HG03159 (cell line): Measurements from ENCODE around the gene SIX4.

Experiments
- ATAC-seq: cut with Tn5 transposase; IDR thresholded peaks from one replicate; pipeline ENCODE4 v1.9.1; 2021; ENCODE audit warnings: mild to moderate bottlenecking, moderate library complexity; ENCODE audit not compliant: unreplicated experiment

Gene SIX4

DNA sequence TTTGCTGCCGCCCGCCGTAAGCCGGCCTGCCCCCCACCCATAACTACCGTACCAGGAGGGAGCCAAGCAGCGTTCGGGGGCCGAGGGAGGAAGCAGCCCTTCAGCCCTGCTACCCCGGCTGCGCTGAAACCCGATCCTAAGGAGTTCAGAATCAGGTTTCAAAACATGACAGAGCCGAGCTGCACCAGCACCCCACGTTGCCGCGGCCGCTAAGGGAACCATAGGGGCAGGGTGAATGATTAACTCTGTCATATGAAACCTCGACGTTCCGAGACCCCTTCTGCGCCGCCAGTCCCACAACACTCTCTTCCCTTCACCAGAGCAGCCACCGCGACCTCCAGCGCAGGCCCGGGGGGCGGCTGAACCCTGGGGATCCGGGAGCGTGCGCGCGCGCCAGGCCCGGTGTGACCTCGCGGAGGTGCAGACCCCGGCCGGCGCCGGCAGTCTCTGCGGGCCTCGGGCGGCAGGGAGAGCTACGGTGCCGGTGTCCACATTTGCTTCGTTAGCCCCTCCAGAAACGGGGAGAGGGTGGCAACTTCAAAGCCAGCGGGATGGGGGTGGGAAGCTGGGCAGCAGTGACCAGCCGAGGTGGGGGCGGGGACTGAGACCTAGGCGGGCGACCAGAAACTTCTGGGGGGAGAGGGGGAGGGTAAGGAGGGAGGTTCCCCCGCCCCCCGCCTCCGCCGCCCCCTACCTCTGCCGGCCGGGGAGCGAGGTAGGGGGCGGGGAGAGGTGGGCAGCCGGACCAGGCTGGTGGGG lies 1.6 kb downstream of the SIX4 start:
- no peak for ATAC-seq

DNA sequence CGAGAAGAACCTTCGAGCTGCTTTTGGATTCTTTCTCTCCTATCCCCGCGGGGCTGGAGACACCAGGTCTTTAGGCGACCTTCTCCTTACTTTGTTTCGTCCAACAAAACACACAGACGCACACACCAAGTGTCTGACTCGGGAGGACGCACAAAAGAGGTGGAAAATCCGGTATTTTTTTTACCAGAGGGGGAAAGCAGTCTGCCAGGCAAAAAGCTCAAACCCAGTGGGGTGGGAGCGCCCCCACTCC lies 2.1 kb downstream of the SIX4 start:
- no peak for ATAC-seq

DNA sequence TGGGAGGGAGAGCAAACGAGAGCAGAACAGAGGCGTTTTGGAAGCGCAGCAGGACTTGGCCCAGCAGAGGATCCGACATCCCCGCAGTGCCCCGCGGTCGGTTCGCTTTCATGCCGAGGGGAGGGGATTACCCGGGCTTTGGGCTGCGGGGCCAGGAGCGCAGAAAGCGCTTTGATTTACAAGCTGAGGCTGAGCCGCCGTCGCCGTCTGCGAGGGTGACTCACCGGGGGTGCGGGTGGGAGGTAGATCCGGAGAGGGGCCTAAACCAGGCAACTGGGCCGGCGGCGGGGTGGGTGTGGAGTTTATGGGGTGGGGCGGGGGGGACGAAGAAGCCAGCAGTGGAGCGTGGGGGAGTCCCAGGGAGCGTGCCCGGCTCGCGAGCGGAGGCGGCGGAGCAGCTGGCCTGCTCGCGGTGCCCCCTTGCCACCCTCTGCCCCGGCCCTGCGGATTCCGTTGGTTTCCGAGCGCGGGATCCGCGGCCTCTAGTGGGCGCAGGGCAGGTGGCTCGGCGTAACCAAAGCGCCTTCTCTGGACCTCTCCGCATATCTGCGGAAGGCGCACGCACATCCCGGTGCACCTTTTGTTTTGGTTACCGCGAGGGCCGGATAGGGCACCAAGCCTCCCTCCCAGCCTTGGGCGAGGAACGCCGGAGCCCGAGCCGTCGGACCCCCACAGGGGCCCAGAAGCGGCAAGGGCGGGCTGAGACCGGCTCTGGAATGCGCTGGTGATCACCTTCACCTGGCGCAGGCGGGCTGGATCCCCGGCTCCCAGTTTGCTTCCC lies 2.6 kb downstream of the SIX4 start:
- ATAC-seq = no peak

DNA sequence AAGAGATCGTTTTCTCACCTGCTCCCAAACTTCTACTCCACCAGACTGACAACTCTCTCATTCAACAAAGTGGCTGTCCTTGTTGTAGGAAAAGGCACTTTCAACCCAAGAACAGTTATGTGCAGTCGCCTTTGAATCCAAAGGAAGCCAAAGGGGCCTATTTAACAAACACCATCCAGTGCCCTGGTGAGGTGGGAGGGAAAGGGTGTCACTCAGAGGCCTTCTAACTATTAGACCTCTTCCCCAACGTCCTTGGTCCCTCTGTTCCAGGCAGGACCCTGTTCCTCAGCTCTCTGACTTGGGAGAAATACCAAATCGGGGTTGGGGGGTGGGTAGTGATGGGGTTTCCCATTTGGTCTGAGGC lies 3.2 kb downstream of the SIX4 start:
- no peak for ATAC-seq

DNA sequence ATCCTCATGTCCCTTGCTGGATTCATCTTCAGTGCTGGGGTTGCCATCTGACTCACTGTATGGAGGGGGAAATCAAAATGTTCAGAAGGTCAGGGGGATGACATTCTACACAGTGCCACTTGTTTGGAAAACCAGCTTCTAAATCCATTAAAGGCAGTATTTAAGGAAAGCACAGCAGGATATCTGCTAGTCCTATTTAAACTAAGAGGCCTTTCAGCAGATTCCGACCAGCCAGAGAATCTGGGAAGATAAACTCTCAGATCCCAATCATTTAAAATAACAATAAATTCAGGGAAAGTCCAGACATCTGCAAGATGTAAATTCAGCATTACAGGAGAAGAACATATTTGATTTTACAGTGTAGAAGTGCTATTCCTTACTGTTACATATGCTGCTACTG lies 3.8 kb downstream of the SIX4 start:
- no peak for ATAC-seq

DNA sequence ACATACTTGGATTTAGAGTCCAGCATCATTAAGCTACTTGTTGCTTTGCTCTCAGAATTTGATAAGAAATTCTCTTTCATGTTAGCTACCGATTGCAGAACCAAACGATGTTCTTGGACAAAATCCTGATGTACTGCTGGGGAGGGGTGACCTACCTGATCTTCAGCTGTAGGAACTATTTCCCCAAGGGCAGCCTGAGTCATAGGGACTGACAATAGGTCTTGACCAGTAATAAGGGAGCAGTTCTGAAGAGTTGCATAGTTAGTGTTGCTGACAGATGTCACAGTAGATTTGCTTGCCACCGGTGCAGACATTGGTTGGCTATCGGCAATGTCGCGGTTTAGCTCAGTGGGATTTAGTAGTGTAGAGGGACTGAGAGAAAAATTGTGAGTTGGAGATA lies 10.6 kb downstream of the SIX4 start:
- ATAC-seq = no peak

DNA sequence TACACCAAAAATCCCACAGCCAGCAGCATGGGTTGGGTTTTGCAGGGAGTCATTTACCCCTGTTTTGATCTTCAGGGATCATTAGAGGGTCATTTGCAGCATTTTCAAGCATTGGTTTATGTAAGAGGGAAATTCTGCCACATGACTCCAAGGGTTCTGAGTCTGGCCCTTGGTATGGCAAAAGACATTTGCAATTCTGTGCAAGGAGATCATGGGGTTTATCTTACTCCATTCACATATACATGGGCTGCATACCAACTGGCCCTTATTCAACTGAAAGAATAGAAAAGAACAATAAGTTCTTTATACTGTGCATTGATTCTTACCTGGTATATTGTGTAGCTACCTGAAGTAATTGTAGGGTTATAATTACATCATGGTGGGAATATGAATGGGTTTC lies 13.7 kb downstream of the SIX4 start:
- ATAC-seq = no peak

DNA sequence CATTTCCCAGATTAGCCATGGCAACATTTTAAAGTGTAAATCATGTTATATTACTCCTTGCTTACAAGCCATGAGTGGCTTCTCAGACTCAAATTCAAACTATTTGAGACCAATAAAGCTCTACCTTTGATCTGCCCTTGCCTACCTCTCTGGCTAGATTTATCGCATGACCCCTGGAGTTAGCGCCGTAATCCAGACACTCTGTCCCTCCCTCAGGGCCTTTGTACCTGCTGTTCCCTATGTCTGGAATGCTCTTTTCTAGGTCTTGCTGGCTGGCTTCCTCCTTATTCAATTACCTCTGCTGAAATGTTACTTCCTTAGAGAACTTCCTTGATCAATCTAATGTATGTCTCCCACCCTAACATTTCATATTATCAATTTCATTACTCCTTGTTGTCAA lies 16.3 kb downstream of the SIX4 start:
- no peak for ATAC-seq

DNA sequence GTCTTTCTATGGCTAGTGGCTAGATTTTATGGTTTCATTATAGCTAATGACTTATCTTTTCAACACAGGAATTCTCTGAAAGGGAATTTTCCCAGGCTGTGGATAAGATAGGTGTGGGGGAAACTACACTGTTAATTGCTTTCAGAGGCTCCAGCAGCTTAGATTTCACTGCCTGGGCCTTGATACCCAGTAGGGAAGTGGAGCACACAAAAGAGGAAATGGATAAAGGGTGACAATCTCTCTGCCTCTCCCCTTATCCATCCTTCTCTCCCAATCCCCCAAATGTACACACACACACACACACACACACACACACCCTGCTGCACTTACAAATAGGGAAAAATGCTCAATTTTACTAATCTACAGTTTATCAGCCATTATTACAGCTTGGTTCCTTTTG lies 19.1 kb downstream of the SIX4 start:
- ATAC-seq = no peak

DNA sequence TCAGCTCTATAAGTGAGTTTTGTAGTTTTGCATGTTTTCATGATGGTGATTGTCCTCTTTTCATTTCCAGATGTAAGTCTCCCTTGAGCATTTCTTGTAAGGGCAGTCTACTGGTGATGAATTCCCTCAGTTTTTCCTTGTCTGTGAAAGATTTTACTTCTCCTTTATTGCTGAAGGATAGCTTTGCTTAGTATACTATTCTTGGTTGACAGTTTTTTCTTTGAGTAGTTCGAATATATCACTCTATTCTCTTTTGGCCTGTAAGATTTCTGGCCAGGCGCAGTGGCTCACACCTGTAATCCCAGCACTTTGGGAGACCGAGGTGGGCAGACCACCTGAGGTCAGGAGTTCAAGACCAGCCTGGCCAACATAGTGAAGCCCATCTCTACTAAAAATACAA lies 23.6 kb downstream of the SIX4 start:
- no peak for ATAC-seq

DNA sequence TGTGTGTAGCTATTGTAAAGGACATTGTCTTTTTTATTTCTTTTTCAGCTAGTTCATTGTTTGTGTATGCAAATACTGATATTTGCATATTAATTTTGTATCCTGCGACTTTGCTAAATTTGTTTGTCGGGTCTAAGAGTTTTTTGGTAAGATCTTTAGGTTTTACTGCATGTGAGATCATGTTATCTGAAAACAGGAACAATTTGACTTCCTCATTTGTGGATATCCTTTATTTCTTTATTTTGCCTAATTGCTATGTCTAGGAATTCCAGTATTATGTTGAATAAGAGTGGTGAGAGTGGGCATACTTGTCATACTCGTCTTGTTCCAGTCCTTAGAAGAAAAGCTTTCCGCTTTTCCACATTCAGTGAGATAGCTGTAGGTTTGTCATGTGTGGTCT lies 28.8 kb downstream of the SIX4 start:
- ATAC-seq = no peak

DNA sequence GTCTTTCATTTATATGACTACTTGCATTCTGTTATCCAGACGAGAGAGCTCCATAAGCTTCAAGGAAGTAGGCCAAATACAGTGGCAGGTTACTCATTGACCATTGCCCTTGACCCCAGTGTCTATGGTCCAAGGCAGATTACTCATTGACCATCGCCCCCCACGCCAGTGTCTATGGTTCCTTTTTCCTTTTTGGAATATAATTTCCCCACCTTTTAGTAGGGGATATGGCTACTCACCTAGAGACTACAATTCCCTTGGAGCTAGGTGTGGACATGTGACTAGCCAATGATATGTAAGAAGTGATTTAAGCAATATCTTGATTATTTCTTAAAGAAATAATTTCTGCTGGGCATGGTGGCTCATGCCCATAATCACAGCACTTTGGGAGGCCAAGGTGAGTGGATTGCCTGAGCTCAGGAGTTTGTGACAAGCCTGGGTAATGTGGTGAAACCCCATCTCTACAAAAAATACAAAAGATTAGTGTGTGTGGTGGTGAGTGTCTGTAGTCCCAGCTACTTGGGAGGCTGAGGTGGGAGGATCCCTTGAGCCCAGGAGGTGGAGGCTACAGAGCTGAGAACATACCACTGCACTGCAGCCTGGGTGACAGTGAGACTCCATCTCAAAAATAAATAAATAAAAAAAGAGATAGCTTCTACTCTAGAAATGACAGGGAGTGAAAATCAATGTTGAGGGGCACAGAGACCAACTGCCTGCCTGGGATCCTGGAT lies 32.6 kb downstream of the SIX4 start:
- no peak for ATAC-seq

DNA sequence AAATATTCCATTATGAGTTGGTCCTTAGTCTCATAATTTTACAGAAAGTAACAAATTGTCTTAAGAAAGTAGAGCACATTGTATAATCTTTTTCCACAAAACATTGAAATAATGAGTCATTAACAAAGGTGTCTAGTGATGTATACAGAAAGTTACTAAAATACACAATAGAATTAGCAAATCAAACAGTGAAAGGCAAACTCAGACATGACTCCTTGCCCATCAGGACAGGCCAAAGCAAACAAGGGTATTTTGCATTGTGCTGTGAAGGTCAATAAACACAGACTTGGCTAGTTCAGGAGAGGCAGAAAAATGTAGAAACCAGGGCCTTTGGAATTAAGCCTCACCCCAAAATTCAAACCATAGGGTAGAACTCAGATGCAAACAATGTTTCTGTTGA lies 37.3 kb downstream of the SIX4 start:
- no peak for ATAC-seq

DNA sequence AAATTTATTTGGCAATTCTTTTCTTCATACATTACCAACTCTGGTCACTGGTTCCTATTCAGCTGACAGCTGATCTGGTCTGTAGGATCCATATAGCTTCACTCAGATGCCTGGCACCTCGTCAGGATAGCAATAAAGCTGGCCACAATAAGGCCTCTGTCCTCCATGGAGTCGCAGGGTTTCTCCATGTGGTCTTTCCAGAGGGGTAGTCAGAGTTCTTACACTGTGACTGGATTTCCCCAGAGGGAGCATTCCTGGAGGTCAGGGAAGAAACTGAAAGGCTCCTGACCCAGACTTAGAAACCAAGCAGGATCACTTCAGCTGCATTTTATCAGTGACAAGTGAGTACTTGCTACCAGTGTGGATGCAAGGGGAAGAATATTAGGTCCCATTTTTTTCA lies 39.9 kb downstream of the SIX4 start:
- ATAC-seq = no peak

DNA sequence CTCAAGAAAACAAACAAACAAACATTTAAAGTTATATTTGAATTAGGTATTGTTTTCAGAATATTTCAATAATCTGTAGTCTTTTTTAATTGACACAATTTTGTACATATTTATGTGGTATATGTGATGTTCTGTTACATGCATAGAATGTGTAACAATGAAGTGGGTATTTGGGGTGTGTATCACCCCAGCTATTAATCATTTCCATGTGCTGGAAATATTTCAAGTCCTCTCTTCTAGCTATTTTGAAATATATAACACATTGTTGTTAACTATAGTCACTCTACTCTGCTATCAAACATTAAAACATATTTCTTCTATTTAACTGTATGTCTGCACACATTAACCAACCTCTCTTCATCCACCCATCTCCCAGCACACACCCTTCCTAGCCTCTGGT lies 42.9 kb downstream of the SIX4 start:
- ATAC-seq = no peak

DNA sequence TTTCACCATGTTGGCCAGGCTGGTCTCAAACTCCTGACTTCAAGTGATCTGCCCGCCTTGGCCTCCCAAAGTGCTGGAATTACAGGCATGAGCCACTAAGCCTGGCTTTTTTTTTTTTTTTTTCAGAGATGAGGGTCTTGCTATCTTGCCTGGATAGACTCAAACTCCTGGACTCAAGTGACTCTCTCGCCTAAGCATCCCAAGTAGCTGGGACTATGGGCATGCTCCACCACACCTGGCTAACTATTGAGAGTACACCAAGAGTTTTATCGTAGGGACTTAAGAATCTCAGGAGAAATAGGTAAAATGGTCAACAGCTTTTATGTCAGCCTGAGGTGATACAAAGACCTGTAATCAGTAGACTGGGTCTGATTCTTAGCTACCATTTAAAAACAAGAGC lies 43.6 kb downstream of the SIX4 start:
- ATAC-seq = no peak

DNA sequence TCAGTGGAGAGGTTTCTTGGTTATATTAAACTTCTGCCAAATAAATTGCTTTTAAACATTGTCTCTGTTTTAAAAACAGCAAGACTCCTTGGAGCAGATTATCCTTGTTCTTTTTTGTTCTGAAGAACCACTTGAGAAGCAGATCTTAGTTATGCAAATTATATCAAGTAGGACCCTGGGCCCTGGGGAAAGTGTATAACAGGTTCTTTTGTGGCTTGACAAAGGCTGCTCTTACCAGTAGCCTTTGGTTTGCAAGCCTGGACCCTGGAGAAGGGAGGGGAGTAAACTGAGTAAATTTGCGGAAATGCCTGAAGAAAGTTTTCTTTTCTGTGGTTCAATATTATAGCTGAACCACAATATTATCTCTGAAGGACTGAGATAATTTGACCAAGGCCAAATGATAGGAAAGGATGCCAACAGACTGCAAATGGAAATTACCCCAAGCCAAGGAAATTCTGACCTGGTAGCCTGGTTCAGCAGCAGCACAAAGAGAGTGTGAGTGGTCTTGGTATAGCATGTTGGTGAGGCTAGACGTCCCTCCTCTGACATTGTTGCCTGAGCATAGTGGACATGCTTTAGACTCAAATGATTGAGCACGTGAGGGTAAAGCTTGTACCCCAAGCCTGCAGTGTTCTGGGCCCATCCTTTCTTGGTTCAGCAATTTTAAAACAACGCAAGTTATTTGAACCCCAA lies 44.4 kb downstream of the SIX4 start:
- no peak for ATAC-seq

DNA sequence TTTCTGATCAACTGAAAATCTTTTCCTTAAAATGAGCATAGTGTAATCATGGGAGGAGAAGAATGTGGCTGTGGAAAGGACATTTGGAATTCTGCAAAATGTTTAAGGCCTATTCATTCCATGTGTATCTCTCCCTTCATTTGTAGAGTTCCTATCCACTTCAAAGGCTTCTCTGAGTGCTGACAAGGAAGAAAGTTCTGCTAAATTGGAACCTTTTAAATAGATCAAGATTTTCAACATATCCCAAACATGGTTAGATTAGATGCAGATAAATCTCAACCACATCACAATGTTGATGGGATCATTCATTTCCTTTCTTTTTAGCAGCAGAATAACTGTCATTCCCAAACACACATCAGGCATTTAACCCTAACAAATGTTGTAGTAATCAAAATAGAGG lies 46.5 kb downstream of the SIX4 start:
- no peak for ATAC-seq

DNA sequence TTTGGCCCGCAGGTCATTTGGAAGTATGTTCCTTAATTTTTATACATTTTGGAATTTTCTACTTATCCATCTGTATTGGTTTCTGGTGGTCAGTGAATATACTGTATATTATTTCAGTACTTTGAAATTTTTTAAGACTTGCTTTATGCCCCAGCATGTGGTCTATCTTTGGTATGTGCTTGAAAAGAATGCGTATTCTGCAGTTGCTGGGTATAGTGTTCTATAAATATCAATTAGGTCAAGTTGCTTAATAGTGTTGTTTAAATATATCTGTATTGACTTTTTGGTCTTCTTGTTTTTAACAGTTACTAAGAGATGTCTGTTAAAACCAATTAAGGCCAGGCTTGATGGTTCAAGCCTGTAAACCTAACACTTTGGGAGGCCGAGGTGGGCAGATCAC lies 53.2 kb downstream of the SIX4 start:
- ATAC-seq = no peak

DNA sequence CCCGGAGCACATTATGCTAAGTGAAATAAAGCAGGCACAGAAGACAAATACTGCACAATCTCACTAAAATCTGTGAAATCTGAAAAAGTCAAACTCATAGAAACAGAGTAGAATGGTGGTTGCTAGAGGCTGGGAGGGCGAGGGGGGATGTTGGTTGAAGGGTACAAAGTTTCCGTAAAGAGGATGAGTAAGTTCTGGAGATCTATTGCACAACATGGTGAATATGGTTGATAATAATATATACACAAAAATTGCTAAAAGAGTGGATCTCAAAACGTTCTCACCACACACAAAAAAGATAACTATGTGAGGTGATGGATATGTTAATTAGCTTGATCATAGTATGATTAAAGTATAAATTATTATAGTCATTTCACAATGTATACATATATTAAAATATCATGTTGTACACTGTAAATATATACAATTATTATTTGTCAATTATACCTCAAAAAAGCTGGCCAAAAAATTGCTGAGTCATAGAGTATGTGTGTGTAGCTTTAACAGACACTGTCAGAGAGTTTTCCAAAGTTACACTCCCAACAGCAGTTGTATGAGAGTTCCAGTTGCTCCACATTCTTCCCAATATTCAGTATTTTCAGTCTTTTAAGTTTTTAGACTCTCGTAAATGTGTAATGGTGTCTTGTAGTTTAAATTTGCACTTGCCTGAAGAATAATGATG lies 55.6 kb downstream of the SIX4 start:
- ATAC-seq = no peak

DNA sequence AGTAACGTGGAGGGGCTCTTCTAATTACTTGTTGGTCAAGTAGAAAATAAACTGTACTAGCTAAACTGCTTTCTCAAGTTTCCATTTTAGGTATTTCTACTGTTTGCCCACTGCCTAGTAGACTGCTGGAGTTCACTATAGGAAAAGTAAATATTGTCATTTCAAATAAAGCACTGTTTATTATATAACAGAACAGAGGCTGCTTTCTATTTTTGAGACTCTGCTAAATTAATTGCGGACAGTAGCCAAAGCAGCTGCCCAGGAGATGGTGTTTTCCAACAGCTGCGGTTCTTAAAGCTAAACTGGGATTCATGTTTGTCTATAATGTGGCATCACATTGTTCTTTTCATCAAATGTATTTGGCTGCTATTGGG lies 59.0 kb downstream of the SIX4 start:
- ATAC-seq = no peak
